ENCODE data around the gene FSHR. TPM values are rescaled to one million over a fixed set of nuclear protein-coding genes. Genes with fewer than 3 reads are reported as not detected.

Gene FSHR, protein sequence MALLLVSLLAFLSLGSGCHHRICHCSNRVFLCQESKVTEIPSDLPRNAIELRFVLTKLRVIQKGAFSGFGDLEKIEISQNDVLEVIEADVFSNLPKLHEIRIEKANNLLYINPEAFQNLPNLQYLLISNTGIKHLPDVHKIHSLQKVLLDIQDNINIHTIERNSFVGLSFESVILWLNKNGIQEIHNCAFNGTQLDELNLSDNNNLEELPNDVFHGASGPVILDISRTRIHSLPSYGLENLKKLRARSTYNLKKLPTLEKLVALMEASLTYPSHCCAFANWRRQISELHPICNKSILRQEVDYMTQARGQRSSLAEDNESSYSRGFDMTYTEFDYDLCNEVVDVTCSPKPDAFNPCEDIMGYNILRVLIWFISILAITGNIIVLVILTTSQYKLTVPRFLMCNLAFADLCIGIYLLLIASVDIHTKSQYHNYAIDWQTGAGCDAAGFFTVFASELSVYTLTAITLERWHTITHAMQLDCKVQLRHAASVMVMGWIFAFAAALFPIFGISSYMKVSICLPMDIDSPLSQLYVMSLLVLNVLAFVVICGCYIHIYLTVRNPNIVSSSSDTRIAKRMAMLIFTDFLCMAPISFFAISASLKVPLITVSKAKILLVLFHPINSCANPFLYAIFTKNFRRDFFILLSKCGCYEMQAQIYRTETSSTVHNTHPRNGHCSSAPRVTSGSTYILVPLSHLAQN
- total RNA-seq: not detected in 2 replicates
- long read RNA-seq: 0 reads

DNA sequence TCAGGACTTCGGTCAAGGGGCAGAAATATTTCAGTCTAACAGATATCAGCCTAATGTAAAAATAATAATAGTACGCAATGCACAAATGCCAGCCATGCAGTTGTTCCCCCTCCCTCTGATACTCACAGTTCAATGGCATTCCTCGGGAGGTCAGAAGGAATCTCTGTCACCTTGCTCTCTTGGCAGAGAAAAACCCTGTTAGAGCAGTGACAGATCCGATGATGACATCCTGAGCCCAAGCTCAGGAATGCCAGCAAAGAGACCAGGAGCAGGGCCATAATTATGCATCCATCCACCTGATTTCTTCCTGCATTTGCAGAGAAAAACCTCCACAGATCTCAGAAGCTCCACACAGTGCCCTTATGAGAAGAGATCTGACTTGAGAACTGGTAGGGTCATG lies at the start of gene FSHR:
FSHR (minus strand) TSS at position 376 of the 400 bp plus-strand sequence; CDS start at position 278, 98 bp downstream.
- Mint-ChIP-seq H3K27me3 (ENCODE audit: unreplicated experiment) (no peaks in the 10 kb centered on the region), H3K36me3 (ENCODE audit: unreplicated experiment) (no peaks in the 10 kb centered on the region), H3K27ac (ENCODE audit: unreplicated experiment) (no peak within 1 kb of the TSS), H3K9me3 (ENCODE audit: unreplicated experiment) (no peaks in the 10 kb centered on the region), H3K4me3 (ENCODE audit: unreplicated experiment) (no peak within 1 kb of the TSS), H3K4me1 (ENCODE audit: unreplicated experiment) (no peaks in the 10 kb centered on the region)
- TF ChIP-seq, protein P1, sequence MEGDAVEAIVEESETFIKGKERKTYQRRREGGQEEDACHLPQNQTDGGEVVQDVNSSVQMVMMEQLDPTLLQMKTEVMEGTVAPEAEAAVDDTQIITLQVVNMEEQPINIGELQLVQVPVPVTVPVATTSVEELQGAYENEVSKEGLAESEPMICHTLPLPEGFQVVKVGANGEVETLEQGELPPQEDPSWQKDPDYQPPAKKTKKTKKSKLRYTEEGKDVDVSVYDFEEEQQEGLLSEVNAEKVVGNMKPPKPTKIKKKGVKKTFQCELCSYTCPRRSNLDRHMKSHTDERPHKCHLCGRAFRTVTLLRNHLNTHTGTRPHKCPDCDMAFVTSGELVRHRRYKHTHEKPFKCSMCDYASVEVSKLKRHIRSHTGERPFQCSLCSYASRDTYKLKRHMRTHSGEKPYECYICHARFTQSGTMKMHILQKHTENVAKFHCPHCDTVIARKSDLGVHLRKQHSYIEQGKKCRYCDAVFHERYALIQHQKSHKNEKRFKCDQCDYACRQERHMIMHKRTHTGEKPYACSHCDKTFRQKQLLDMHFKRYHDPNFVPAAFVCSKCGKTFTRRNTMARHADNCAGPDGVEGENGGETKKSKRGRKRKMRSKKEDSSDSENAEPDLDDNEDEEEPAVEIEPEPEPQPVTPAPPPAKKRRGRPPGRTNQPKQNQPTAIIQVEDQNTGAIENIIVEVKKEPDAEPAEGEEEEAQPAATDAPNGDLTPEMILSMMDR (IDR thresholded peaks at IDR 0.05): no peak
- no peak for DNase-seq (ENCODE audit: extremely low spot score, unreplicated experiment)

DNA sequence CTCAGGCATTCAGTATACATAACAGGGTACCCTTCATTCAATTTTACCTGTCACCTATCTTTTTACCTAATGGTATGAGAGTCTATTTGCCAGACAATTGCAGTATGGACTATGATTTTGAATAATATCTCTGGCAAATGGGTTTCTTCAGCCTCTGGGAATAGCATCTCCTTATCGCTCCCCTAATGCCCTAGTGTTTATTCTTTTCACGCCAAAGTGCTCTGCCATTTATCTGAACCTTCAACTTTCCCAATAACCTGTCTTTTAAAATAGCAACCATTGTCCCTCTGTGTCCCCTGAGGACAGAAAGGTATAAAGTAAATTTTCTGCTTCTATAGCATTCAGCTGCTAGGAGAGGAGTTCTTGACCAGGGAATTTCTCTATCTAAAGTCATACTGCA lies 45.0 kb upstream of the FSHR start:
- H3K36me3 Mint-ChIP-seq (ENCODE audit: unreplicated experiment): no peaks in the 10 kb centered on the region
- DNase-seq (ENCODE audit: extremely low spot score, unreplicated experiment): no peak
- no peaks in the 10 kb centered on the region for H3K9me3 Mint-ChIP-seq (ENCODE audit: unreplicated experiment)
- H3K27me3 Mint-ChIP-seq (ENCODE audit: unreplicated experiment): no peaks in the 10 kb centered on the region
- no peak overlapping the region for H3K27ac Mint-ChIP-seq (ENCODE audit: unreplicated experiment)
- H3K4me1 Mint-ChIP-seq (ENCODE audit: unreplicated experiment): no peaks in the 10 kb centered on the region
- TF ChIP-seq, protein P1 (IDR thresholded peaks at IDR 0.05): no peak
- H3K4me3 Mint-ChIP-seq (ENCODE audit: unreplicated experiment): no peak overlapping the region

DNA sequence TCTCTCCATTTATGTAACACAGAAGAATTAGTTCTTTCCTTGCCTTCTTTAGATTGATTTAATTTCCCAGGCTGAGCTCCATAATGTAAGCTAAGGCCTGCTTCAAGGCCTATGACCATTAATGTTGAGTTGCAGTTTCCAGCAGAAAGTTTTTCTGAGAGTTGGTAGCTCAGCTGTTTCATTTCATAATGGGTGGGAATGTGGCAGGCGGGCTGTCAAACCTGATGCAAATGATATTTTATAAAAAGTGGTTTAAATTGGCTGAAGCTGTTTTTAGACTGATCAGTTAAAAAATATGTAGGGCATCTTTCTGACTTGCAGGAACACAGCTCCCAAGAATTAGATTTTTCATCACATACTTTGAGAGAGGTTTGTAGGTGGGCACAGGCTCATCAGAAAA lies 40.4 kb upstream of the FSHR start:
- no peak for DNase-seq (ENCODE audit: extremely low spot score, unreplicated experiment)
- H3K27me3 Mint-ChIP-seq (ENCODE audit: unreplicated experiment): no peaks in the 10 kb centered on the region
- H3K4me3 Mint-ChIP-seq (ENCODE audit: unreplicated experiment): no peak overlapping the region
- H3K36me3 Mint-ChIP-seq (ENCODE audit: unreplicated experiment): no peaks in the 10 kb centered on the region
- no peaks in the 10 kb centered on the region for H3K9me3 Mint-ChIP-seq (ENCODE audit: unreplicated experiment)
- TF ChIP-seq, protein P1 (IDR thresholded peaks at IDR 0.05): no peak
- no peak overlapping the region for H3K27ac Mint-ChIP-seq (ENCODE audit: unreplicated experiment)
- H3K4me1 Mint-ChIP-seq (ENCODE audit: unreplicated experiment): no peaks in the 10 kb centered on the region

DNA sequence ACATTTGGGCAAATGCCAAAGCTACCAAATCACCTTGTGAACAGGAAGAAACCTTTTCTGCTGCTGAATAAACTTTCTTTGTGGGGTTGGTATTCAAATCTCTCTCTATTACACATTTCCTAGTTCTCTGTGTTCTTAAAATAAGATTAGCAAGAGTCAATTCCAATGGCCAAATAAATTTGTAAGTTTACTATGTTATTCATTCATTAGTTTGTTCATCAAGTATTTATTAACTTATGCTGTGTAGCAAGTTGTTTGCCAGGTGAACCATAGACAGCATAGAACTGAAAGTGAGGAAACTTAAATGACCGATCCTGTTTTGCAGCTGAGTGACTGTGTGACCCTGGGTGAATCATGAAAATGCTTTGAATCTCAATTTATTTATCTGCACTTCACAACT lies 37.7 kb upstream of the FSHR start:
- H3K27ac Mint-ChIP-seq (ENCODE audit: unreplicated experiment): no peak overlapping the region
- H3K36me3 Mint-ChIP-seq (ENCODE audit: unreplicated experiment): no peaks in the 10 kb centered on the region
- DNase-seq (ENCODE audit: extremely low spot score, unreplicated experiment): no peak
- no peak overlapping the region for H3K4me3 Mint-ChIP-seq (ENCODE audit: unreplicated experiment)
- H3K27me3 Mint-ChIP-seq (ENCODE audit: unreplicated experiment): no peaks in the 10 kb centered on the region
- H3K4me1 Mint-ChIP-seq (ENCODE audit: unreplicated experiment): no peaks in the 10 kb centered on the region
- TF ChIP-seq, protein P1 (IDR thresholded peaks at IDR 0.05): no peak
- no peaks in the 10 kb centered on the region for H3K9me3 Mint-ChIP-seq (ENCODE audit: unreplicated experiment)

Measured in osteocyte (in vitro differentiated cells).